H1 (cell line): ENCODE measurements around the gene IL10RA. TPM values are rescaled to one million over a fixed set of nuclear protein-coding genes. Genes with fewer than 3 reads are reported as not detected.

Source experiments
- CTCF ChIA-PET: fragments of 300-600 bp; sonication (Branson Sonifier 250); formaldehyde crosslinking; loops from one replicate; lab custom pipeline; 2021; ENCODE audit not compliant: partially characterized antibody; lab: Charles Lee
- POLR2A ChIA-PET: fragments of 300-600 bp; sonication (Branson Sonifier 250); formaldehyde crosslinking; loops from one replicate; lab custom pipeline; 2021; ENCODE audit warnings: inconsistent platforms; ENCODE audit not compliant: partially characterized antibody; lab: Charles Lee
- DNase-seq, 2 experiments: peaks; one replicate each; pipeline versions ENCODE4 v3.0.0 to v3.0.0-alpha.2; 2010 to 2022; ENCODE audit warnings: low spot score in 2 of 2, low read depth in 1 of 2, mixed read lengths in 1 of 2
- FAIRE-seq: peaks from 2 replicates; lab custom pipeline; 2011; peaks lifted over from hg19 to GRCh38; lab: Jason Lieb, UNC
- H2AFZ ChIP-seq: 2 replicates; pipeline ENCODE4 v1.8.1; 2012; ENCODE audit warnings: low read length, inconsistent platforms
- H2AK5ac ChIP-seq: 2 replicates; pipeline ENCODE4 v1.6.1; 2013; ENCODE audit warnings: low read depth, low read length
- H2BK120ac ChIP-seq: replicated peaks from 2 replicates; pipeline ENCODE3; 2013; ENCODE audit warnings: low read depth, low read length, inconsistent platforms
- H2BK12ac ChIP-seq: 2 replicates; pipeline ENCODE4 v1.6.1; 2013; ENCODE audit warnings: low read depth, low read length
- H2BK15ac ChIP-seq: 2 replicates; pipeline ENCODE4 v1.6.1; 2013; ENCODE audit warnings: low read length
- H2BK20ac ChIP-seq: 2 replicates; pipeline ENCODE4 v1.6.1; 2013; ENCODE audit warnings: low read length
- H2BK5ac ChIP-seq: 2 replicates; pipeline ENCODE4 v1.6.1; 2013; ENCODE audit warnings: low read depth, low read length
- H3K14ac ChIP-seq: 2 replicates; pipeline ENCODE4 v1.6.1; 2013; ENCODE audit warnings: inconsistent platforms; ENCODE audit not compliant: insufficient read length
- H3K18ac ChIP-seq: 2 replicates; pipeline ENCODE4 v1.6.1; 2013; ENCODE audit warnings: low read length; ENCODE audit errors: extremely low read depth
- H3K23ac ChIP-seq: 2 replicates; pipeline ENCODE4 v1.6.1; 2013; ENCODE audit warnings: inconsistent platforms; ENCODE audit not compliant: insufficient read length
- H3K23me2 ChIP-seq: 2 replicates; pipeline ENCODE4 v1.6.1; 2013; ENCODE audit warnings: low read depth, low read length
- H3K27ac ChIP-seq: 2 replicates; pipeline ENCODE4 v1.6.1; 2011; ENCODE audit warnings: low read depth, low read length, inconsistent platforms
- H3K27me3 ChIP-seq, 4 experiments: replicated peaks in 1 of 4; 1 replicate in 1 of 4; 2 replicates in 3 of 4; pipeline versions ENCODE4 v1.6.1 to v1.8.1; 2011 to 2013; ENCODE audit warnings: low read length in 3 of 4, mild to moderate bottlenecking in 3 of 4, inconsistent platforms in 2 of 4, mixed read lengths in 2 of 4, moderate library complexity in 1 of 4; ENCODE audit not compliant: control insufficient read depth in 3 of 4, insufficient read depth in 3 of 4; ENCODE audit errors: extremely low read depth in 1 of 4
- H3K36me3 ChIP-seq, 4 experiments: 2 replicates each; pipeline versions ENCODE4 v1.6.1 to v1.8.1; 2011 to 2013; ENCODE audit warnings: mild to moderate bottlenecking in 4 of 4, low read length in 3 of 4, moderate library complexity in 2 of 4, control low read depth in 1 of 4, inconsistent platforms in 1 of 4; ENCODE audit not compliant: insufficient read depth in 4 of 4, control insufficient read depth in 2 of 4
- H3K4ac ChIP-seq: replicated peaks from 2 replicates; pipeline ENCODE3; 2013; ENCODE audit warnings: low read length, low read depth, mixed read lengths, inconsistent platforms; ENCODE audit not compliant: insufficient read length
- H3K4me1 ChIP-seq, 4 experiments: replicated peaks in 1 of 4; 1 replicate in 1 of 4; 2 replicates in 3 of 4; pipeline versions ENCODE4 v1.6.1 to v1.8.1; 2011 to 2013; ENCODE audit warnings: low read length in 3 of 4, inconsistent platforms in 2 of 4, mixed read lengths in 1 of 4; ENCODE audit not compliant: insufficient read depth in 4 of 4, control insufficient read depth in 3 of 4
- H3K4me2 ChIP-seq, 2 experiments: 2 replicates each; pipeline versions ENCODE4 v1.6.1 to v1.8.1; 2011 to 2013; ENCODE audit warnings: low read depth in 2 of 2, low read length in 2 of 2, control low read depth in 1 of 2, inconsistent platforms in 1 of 2, mild to moderate bottlenecking in 1 of 2; ENCODE audit not compliant: insufficient read depth in 1 of 2
- H3K4me3 ChIP-seq, 4 experiments: fragments of 200-600, 300-600 bp in 1 of 4; sonication (generic), shearing (Covaris generic), sonication (Bioruptor Twin) in 1 of 4; 2 replicates each; pipeline versions ENCODE4 v1.5.1 to v1.8.1; 2011 to 2016; ENCODE audit warnings: low read length in 4 of 4, low read depth in 3 of 4, control low read depth in 2 of 4, inconsistent platforms in 2 of 4, mild to moderate bottlenecking in 2 of 4, mixed read lengths in 1 of 4, moderate library complexity in 1 of 4; ENCODE audit not compliant: insufficient read depth in 2 of 4; ENCODE audit errors: extremely low read depth in 1 of 4
- H3K56ac ChIP-seq: replicated peaks from 2 replicates; pipeline ENCODE3; 2013; ENCODE audit warnings: low read depth, mild to moderate bottlenecking, mixed read lengths, low read length, inconsistent platforms; ENCODE audit not compliant: insufficient read length
- H3K79me1 ChIP-seq: 2 replicates; pipeline ENCODE4 v1.6.1; 2013; ENCODE audit warnings: low read depth, low read length, control low read depth
- H3K79me2 ChIP-seq, 2 experiments: 2 replicates each; pipeline versions ENCODE4 v1.6.1 to v1.8.1; 2012 to 2013; ENCODE audit warnings: low read length in 2 of 2, mild to moderate bottlenecking in 2 of 2, inconsistent platforms in 1 of 2; ENCODE audit not compliant: insufficient read depth in 2 of 2, control insufficient read depth in 1 of 2
- H3K9ac ChIP-seq, 4 experiments: replicated peaks in 1 of 4; 1 replicate in 1 of 4; 2 replicates in 3 of 4; pipeline versions ENCODE4 v1.6.1 to v1.8.1; 2011 to 2013; ENCODE audit warnings: low read depth in 3 of 4, low read length in 3 of 4, control low read depth in 2 of 4, mild to moderate bottlenecking in 2 of 4, moderate library complexity in 2 of 4, inconsistent platforms in 1 of 4; ENCODE audit errors: extremely low read depth in 1 of 4
- H3K9me3 ChIP-seq, 2 experiments: 2 replicates each; pipeline versions ENCODE4 v1.6.1 to v1.8.1; 2012 to 2013; ENCODE audit warnings: mild to moderate bottlenecking in 2 of 2, moderate library complexity in 2 of 2, control low read depth in 1 of 2, inconsistent platforms in 1 of 2, low read depth in 1 of 2, low read length in 1 of 2, mixed read lengths in 1 of 2; ENCODE audit not compliant: insufficient read depth in 2 of 2
- H4K20me1 ChIP-seq, 2 experiments: replicated peaks in 1 of 2; 2 replicates each; pipeline versions ENCODE3 to v1.8.1; 2011 to 2013; ENCODE audit warnings: inconsistent platforms in 2 of 2, low read length in 2 of 2, mild to moderate bottlenecking in 1 of 2; ENCODE audit not compliant: insufficient read depth in 2 of 2, control insufficient read depth in 1 of 2
- H4K5ac ChIP-seq: 2 replicates; pipeline ENCODE4 v1.6.1; 2013; ENCODE audit warnings: low read length, low read depth, mixed read lengths, inconsistent platforms; ENCODE audit not compliant: insufficient read length
- H4K8ac ChIP-seq: 2 replicates; pipeline ENCODE4 v1.8.0; 2013; ENCODE audit warnings: mild to moderate bottlenecking, moderate library complexity, low read length, inconsistent platforms; ENCODE audit not compliant: insufficient read depth; ENCODE audit errors: extremely low read depth
- H4K91ac ChIP-seq: replicated peaks from 2 replicates; pipeline ENCODE3; 2013; ENCODE audit warnings: low read length, mixed read lengths, inconsistent platforms; ENCODE audit not compliant: insufficient read length
- CBX5 ChIP-seq: fragments of 300-800, 300-1000 bp; sonication (generic); IDR thresholded peaks from 2 replicates; pipeline ENCODE4 v1.7.1; 2016; ENCODE audit warnings: antibody characterized with exemption, low read length, low read depth
- CBX8 ChIP-seq: fragments of 300-800, 300-1000 bp; sonication (generic); IDR thresholded peaks from 2 replicates; pipeline ENCODE4 v1.7.1; 2016; ENCODE audit warnings: low read depth, low read length, borderline replicate concordance
- NRF1 ChIP-seq: IDR thresholded peaks from 2 replicates; pipeline ENCODE4 v1.6.1; 2011; ENCODE audit warnings: mild to moderate bottlenecking, low read depth, low read length, improper control_type of control experiment
- POLR2AphosphoS5 ChIP-seq: IDR thresholded peaks from 2 replicates; pipeline ENCODE4 v1.6.1; 2011; ENCODE audit warnings: low read depth, low read length
- RBBP5 ChIP-seq: IDR thresholded peaks from 2 replicates; pipeline ENCODE4 v1.7.1; 2012; ENCODE audit warnings: low read depth, mild to moderate bottlenecking, inconsistent platforms, low read length, moderate library complexity, borderline replicate concordance
- RFX5 ChIP-seq: IDR thresholded peaks from 2 replicates; pipeline ENCODE4 v1.6.1; 2011; ENCODE audit warnings: low read depth, low read length, improper control_type of control experiment, borderline replicate concordance
- TAF7 ChIP-seq: optimal IDR thresholded peaks from 2 replicates; pipeline ENCODE3; 2011; ENCODE audit warnings: low read depth, mild to moderate bottlenecking, inconsistent platforms, low read length, moderate library complexity, borderline replicate concordance
- TEAD4 ChIP-seq: IDR thresholded peaks from 2 replicates; pipeline ENCODE4 v1.6.1; 2012; ENCODE audit warnings: low read depth, low read length, inconsistent platforms, mixed read lengths
- WGBS, 2 experiments: shearing (Covaris generic) in 1 of 2; methylation state at CpG; one replicate each; pipeline versions ENCODE4 v1.1.6 to v1.1.7; 2013 to 2015; ENCODE audit warnings: low lambda C conversion rate in 2 of 2, mixed read lengths in 2 of 2, inconsistent platforms in 1 of 2, low coverage in 1 of 2, missing lambda C conversion rate in 1 of 2; ENCODE audit not compliant: insufficient replicate concordance in 2 of 2, insufficient coverage in 1 of 2, insufficient read length in 1 of 2; ENCODE audit errors: extremely low coverage in 1 of 2, missing lambda C conversion rate in 1 of 2; 5-methylcytosine and 5-hydroxymethylcytosine counted together
- polyA plus RNA-seq, 7 experiments: library from polyadenylated mRNA; depleted of rRNA in 3 of 7; stranded (reverse) in 5 of 7; unstranded in 2 of 7; fragments of >200 nt in 5 of 7; fragments of 200-250 nt in 2 of 7; gene quantifications; 1 replicate in 5 of 7; 2 replicates in 1 of 7; 4 replicates in 1 of 7; pipeline versions ENCODE4 v1.2.1 to v1.2.3, GENCODE V29; 2011 to 2013; ENCODE audit warnings: missing spikeins in 2 of 7, mixed read lengths in 2 of 7
- total RNA-seq: library from RNA; stranded (reverse); fragmentation: NEBNext Ultra II Directional; extraction: Animal tissue kit (Norgen Biotek cat#: 25700); gene quantifications from 2 replicates; pipeline ENCODE4 v1.2.1, GENCODE V29; 2021

The IL10RA gene
- total and polyA plus RNA-seq, 2 of the 8 experiments (the other 6 are each of a cell fraction or from before 2014, with no cell fraction given): 0.05 to 0.11 TPM

DNA sequence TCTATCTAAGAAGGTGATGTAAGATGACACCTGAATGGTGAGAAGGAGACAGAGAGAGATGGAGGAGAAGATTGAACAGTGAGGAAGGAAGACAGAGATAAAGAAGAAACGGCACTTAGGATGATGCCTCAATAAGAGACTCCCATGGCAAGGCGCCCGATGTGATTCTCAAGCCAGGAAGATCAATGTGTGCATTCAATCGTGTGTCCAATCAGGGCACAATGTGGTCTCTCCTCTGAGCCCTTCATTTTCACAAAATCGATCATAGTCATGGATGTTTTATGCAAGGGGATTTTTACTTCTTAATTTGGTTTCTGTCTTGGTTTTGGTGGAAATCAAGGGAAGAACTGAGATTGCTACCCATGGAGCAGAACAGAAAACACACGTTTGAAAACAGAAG, 37.1 kb upstream of the IL10RA start:
- TF ChIP-seq RBBP5 (no peak), CBX8 (no peak), TAF7 (no peak), NRF1 (no peak), RFX5 (no peak), CBX5 (no peak), TEAD4 (no peak), POLR2AphosphoS5 (no peak)
- TF ChIP-seq, all 59 proteins: peak for 0
- H3K23me2 ChIP-seq: no peaks in the 10 kb centered on the region
- CTCF ChIA-PET: interaction anchor here (1.1 to 12.4 kb wide), 6 partner anchors 25 to 143 kb away, joined by 3 to 134 read pairs (median 36); no protein-coding TSS in a partner anchor

More for the DNA sequence above, 37.1 kb upstream of the IL10RA start:
- H2BK120ac ChIP-seq: no peak overlapping the region
- H3K23ac ChIP-seq: no peak overlapping the region
- no peak overlapping the region for H3K9ac ChIP-seq
- FAIRE-seq (no peak), DNase-seq (no peak)
- no peaks in the 10 kb centered on the region for H3K27me3 ChIP-seq
- H3K4ac ChIP-seq: no peak overlapping the region
- H4K5ac ChIP-seq: no peak overlapping the region
- 84% methylated on average over 6 of the region's 6 CpGs; no CpG with 5 or more reads in 1 of the 2 experiments for WGBS, 2 experiments
- no peaks in the 10 kb centered on the region; the same call in 1 of the 2 replicates for H3K79me1 ChIP-seq
- no peak overlapping the region for H2BK15ac ChIP-seq
- no peak overlapping the region for H2BK20ac ChIP-seq
- H3K18ac ChIP-seq: no peak overlapping the region
- H2BK5ac ChIP-seq: no peak overlapping the region
- 0 out of 7 replicates have a peak, but pooled peaks cover 0 to 2% (median 0%) of the 10 kb centered on the region in 4 experiments for H3K4me1 ChIP-seq
- no peaks in the 10 kb centered on the region for H3K79me2 ChIP-seq
- no peaks in the 10 kb centered on the region for H4K20me1 ChIP-seq
- no peak overlapping the region for H3K56ac ChIP-seq
- H3K4me2 ChIP-seq: no peak overlapping the region
- H3K36me3 ChIP-seq: no peaks in the 10 kb centered on the region
- POLR2A ChIA-PET: no interaction called here
- H3K27ac ChIP-seq: no peak overlapping the region
- no peak overlapping the region for H2AFZ ChIP-seq
- no peak overlapping the region for H4K91ac ChIP-seq
- H3K9me3 ChIP-seq: no peaks in the 10 kb centered on the region
- no peak overlapping the region for H2AK5ac ChIP-seq
- H3K14ac ChIP-seq: no peak overlapping the region
- no peak overlapping the region for H2BK12ac ChIP-seq
- H3K4me3 ChIP-seq: no peak overlapping the region
- no peak overlapping the region for H4K8ac ChIP-seq
